GM10266 (cell line): ENCODE measurements around the gene NEK6.

Source experiments
- DNase-seq: peaks from one replicate; pipeline ENCODE4 v3.0.0; 2012; ENCODE audit errors: extremely low spot score
- CTCF ChIP-seq: IDR thresholded peaks from 2 replicates; pipeline ENCODE4 v1.5.1; 2012; ENCODE audit warnings: mild to moderate bottlenecking, low read depth; ENCODE audit not compliant: control insufficient read depth, insufficient read depth; ENCODE audit errors: missing control alignments

NEK6 gene

DNA sequence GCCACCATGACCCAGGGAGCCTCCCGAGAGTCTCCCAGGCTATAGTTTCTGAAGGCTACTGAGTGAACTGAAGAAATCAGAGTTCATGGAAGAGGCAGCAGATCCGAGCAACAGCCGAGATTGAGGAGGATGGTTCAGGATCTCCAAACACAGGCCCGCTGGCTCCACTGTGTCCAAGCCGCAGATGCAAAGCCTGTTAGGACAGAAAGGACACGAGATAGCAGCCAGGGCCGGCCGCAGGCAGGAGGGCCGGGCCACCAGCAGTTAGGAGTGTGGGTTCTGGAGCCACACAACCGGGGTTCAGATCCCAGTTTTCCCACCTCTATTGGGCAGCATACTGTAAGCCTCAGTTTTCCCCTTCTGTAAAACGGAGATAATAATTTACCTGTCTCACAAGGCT is 27.7 kb downstream of the NEK6 start:
- TF ChIP-seq CTCF = no peak

DNA sequence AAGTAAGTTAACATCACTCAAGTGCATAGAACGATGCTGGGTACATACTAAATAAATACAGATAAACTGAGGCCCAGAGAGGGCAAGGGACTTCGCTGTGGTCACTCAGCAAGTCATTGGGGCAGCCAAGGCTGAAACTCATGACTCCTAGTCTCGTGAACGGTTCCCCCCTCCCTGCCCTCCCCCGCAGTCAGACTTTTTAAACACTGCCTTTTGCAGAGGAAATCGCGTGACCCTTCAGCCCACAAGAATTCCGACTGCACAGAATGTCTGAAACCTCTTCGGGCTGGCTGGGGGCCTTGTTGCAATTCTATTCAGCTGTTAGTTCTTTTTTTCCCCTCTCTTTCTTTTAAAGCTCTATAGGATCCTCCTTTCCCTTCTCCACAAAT is 28.1 kb downstream of the NEK6 start:
- peak; percentile 76 for DNase-seq
- TF ChIP-seq CTCF = no peak

More for the DNA sequence above, 27.7 kb downstream of the NEK6 start:
- no peak for DNase-seq

DNA sequence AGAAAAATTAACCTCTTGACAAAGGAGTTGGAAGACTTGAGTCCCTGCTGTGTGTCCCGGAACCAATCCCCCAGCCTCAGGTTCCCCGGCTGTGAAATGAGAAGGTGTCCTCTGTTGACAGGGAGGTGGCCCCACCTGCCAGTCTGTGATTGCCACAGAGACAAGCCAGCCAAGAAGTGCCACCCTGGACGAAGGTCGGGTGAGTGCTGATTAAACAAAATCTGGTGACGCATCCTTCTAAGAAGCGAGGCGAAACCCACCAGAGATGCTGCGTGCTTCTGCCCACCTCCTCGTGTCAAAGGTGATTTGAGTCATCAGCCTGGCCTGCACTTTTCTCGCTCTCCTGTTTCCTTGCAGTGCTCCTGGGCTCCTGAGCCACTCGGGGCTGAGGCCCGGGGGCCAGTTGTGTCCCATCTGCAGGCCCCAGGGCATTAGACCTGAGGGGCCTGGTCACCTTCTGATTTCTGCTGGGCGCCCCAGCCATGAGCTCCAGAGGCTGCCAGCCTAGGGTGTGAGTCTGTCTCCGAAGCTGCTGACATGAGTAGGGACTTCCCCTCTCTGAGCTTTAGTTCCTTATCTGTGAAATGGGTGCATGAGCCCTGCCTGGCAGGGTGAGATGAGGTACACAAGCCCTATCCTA is 28.7 kb downstream of the NEK6 start:
- TF ChIP-seq CTCF = no peak
- DNase-seq = peak; percentile 66

DNA sequence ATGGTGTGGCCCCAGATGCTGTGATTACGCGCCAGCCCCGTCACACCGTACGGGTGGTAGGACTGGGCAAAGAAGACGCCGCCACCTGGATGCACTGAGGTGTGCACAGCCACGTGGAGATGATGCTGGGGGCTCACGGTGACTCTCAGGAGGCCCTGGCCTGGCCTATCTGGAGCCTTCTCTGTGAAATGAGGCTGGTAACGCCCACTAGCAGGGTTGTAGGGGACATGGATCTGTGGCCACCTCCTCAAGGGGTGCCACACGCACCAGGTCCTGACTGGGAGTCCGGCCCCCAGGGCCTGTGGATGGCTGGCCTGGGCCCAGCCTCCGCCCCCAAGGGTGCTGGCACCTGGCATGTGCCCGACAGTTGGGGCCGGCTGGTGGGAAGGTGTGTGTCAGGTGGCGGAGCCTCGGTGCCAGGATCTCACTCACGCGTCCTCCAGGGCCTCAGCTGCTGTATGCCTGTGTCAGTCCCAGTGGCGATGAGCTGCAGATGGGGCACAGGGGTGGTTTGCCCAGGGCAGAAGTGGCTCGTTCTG is 32.4 kb downstream of the NEK6 start:
- DNase-seq = no peak

GRCh38 chr9:124290743-124291554 is 33.2 kb downstream of the NEK6 start:
- no peak for TF ChIP-seq CTCF
- DNase-seq = peak; percentile 43

More for the DNA sequence above, 32.4 kb downstream of the NEK6 start:
- TF ChIP-seq CTCF = peak; percentile 18

- peak; percentile 76 for DNase-seq
- TF ChIP-seq CTCF = peak; percentile 23
These were observed 34.1 kb downstream of the NEK6 start for GRCh38 chr9:124291801-124292396.
